NT2/D1 (cell line): ENCODE results near the gene UBAC1.
"Not testable (repeated sequence)": the region's sequence is repeated elsewhere in the genome, so short reads cannot be mapped to it uniquely, and the experiment has no call there.

Experiments
- DNase-seq: peaks from one replicate; pipeline ENCODE4 v3.0.0-alpha.2; 2011; ENCODE audit warnings: low read depth, low spot score
- H3K27me3 ChIP-seq: 2 replicates; pipeline ENCODE4 v1.6.0; 2011; ENCODE audit warnings: mild to moderate bottlenecking; ENCODE audit not compliant: insufficient read length, insufficient read depth
- H3K36me3 ChIP-seq: 2 replicates; pipeline ENCODE4 v1.6.1; 2011; ENCODE audit warnings: mild to moderate bottlenecking, low read length, mixed read lengths; ENCODE audit not compliant: insufficient read depth, insufficient read length
- H3K4me1 ChIP-seq: 2 replicates; pipeline ENCODE4 v1.5.1; 2011; ENCODE audit not compliant: insufficient read depth, insufficient read length
- H3K4me3 ChIP-seq: 2 replicates; pipeline ENCODE4 v1.5.1; 2011; ENCODE audit warnings: low read depth; ENCODE audit not compliant: insufficient read length
- H3K9ac ChIP-seq: 2 replicates; pipeline ENCODE4 v1.6.0; 2011; ENCODE audit warnings: low read depth; ENCODE audit not compliant: insufficient read length
- H3K9me3 ChIP-seq: 2 replicates; pipeline ENCODE4 v1.5.1; 2011; ENCODE audit warnings: mild to moderate bottlenecking, low read length; ENCODE audit not compliant: insufficient read depth
- SUZ12 ChIP-seq: IDR thresholded peaks from 2 replicates; pipeline ENCODE4 v1.6.1; 2011; ENCODE audit not compliant: insufficient read length, insufficient read depth; ENCODE audit errors: extremely low read depth
- YY1 ChIP-seq: IDR thresholded peaks from 2 replicates; pipeline ENCODE4 v1.6.1; 2011; ENCODE audit not compliant: insufficient read length, insufficient read depth
- ZNF274 ChIP-seq: IDR thresholded peaks from 2 replicates; pipeline ENCODE4 v1.6.1; 2011; ENCODE audit warnings: mild to moderate bottlenecking, low read depth, low read length

The UBAC1 gene

GRCh38 chr9:135973277-135974219, 12.4 kb upstream of the UBAC1 start:
- no peak for TF ChIP-seq YY1
- no peak for TF ChIP-seq ZNF274
- TF ChIP-seq SUZ12, result no peak
- no peak for DNase-seq
- Histone ChIP-seq H3K4me3 (no peak overlapping the region), H3K9ac (no peak overlapping the region), H3K4me1 (peaks cover 16% of the 10 kb centered on the region), H3K36me3 (no peaks in the 10 kb centered on the region), H3K27me3 (peaks cover 9% of the 10 kb centered on the region), H3K9me3 (no peaks in the 10 kb centered on the region)

DNA sequence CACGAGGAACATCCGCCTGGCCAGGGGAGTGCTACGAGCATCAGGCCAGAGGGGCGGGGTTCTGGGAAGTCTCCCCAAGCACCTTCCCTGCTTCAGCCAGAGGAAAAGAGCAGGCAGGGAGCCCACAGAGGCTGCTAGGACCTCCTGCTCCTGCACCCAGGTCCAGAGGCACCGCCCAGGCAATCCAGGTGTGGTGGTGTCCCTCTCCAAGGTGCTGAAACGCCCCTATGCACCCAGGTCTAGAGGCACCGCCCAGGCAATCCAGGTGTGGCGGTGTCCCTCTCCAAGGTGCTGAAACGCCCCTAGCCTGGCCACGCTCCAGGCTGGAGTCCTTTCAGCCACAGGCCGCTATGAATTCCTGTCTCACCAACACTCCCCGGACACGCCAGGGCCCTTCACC, 10.7 kb upstream of the UBAC1 start:
- peak; percentile 83 for DNase-seq
- no peak overlapping the region for H3K4me3 ChIP-seq
- H3K4me1 ChIP-seq, result peaks cover 24% of the 10 kb centered on the region
- H3K9ac ChIP-seq, result no peak overlapping the region
- H3K36me3 ChIP-seq, result no peaks in the 10 kb centered on the region
- no peaks in the 10 kb centered on the region for H3K9me3 ChIP-seq
- H3K27me3 ChIP-seq, result peaks cover 9% of the 10 kb centered on the region
- TF ChIP-seq SUZ12 (no peak), ZNF274 (no peak), YY1 (no peak)

DNA sequence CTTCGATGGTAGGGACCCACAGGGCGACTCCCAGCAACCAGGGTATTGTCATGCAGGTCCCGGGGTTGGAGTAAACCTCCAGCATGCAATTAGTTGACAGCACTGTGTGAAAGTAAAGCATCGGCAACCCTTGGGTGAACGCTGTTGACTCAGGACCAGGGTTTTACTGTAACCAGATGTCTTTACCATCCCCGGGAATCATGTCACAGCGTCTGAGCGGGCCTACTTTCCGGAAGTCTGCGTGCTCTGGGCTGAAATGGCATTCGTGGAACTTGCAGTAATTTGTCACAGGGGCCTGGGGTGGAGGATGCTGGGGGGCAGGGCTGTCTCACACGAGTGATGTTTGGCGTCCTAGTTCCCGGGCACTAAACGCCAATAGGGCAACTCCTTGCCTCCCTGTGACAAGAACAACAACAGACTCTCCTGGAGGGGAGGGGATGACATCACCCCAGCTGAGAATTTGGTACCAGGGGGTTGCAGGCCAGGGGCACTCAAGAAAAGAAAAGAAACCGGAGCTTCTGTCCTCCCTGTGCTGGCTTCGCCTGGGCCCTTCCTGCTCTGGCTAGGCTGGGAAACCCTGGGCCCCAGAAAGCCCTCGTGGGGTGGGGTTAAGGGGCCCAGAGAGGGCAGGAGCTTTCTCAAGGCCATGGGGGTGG, 10.1 kb upstream of the UBAC1 start:
- TF ChIP-seq SUZ12, result no peak
- no peak for TF ChIP-seq YY1
- TF ChIP-seq ZNF274, result no peak
- H3K36me3 ChIP-seq, result no peaks in the 10 kb centered on the region
- H3K4me1 ChIP-seq, result peaks cover 19% of the 10 kb centered on the region
- H3K27me3 ChIP-seq, result peaks cover 9% of the 10 kb centered on the region
- no peak overlapping the region for H3K9ac ChIP-seq
- no peaks in the 10 kb centered on the region for H3K9me3 ChIP-seq
- DNase-seq, result no peak
- H3K4me3 ChIP-seq, result no peak overlapping the region

- no peaks in the 10 kb centered on the region for H3K9me3 ChIP-seq
- TF ChIP-seq SUZ12 (no peak), ZNF274 (no peak), YY1 (no peak)
- no peak for DNase-seq
- no peak overlapping the region for H3K4me3 ChIP-seq
- H3K27me3 ChIP-seq, result peaks cover 9% of the 10 kb centered on the region
- peaks cover 21% of the 10 kb centered on the region for H3K4me1 ChIP-seq
- H3K9ac ChIP-seq, result no peak overlapping the region
- no peaks in the 10 kb centered on the region for H3K36me3 ChIP-seq
These were observed 9.1 kb upstream of the UBAC1 start for GRCh38 chr9:135970128-135970815.

GRCh38 chr9:135969064-135969683, 8.0 kb upstream of the UBAC1 start:
- H3K27me3 ChIP-seq, result peaks cover 9% of the 10 kb centered on the region
- H3K36me3 ChIP-seq, result no peaks in the 10 kb centered on the region
- peaks cover 25% of the 10 kb centered on the region for H3K4me1 ChIP-seq
- H3K4me3 ChIP-seq, result no peak overlapping the region
- DNase-seq, result no peak
- TF ChIP-seq SUZ12 (no peak), ZNF274 (no peak), YY1 (no peak)
- no peak overlapping the region for H3K9ac ChIP-seq
- no peaks in the 10 kb centered on the region for H3K9me3 ChIP-seq

DNA sequence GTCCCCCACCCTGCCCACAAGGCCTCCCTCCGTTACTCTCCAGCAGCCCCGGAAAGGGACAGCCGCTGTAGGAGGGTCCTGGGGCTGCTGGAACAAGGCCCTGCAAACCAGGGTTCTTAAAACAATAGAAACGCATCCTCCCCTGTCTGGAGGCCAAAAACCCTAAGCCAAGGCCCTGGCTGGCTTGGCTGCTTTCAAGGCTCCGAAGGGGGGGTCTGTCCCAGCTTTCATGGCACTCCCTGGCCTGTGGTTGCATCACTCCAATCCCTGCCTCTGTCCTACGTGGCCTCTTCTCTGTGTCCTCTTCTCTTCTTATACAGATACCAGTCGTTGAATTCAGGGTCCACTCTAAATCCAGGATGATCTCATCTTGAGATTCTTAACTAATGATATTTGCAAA, 7.4 kb upstream of the UBAC1 start:
- Histone ChIP-seq H3K9ac (no peak overlapping the region), H3K9me3 (no peaks in the 10 kb centered on the region), H3K27me3 (peaks cover 9% of the 10 kb centered on the region), H3K4me3 (no peak overlapping the region), H3K4me1 (peaks cover 25% of the 10 kb centered on the region), H3K36me3 (no peaks in the 10 kb centered on the region)
- no peak for TF ChIP-seq YY1
- TF ChIP-seq SUZ12, result no peak
- TF ChIP-seq ZNF274, result no peak
- DNase-seq, result no peak

DNA sequence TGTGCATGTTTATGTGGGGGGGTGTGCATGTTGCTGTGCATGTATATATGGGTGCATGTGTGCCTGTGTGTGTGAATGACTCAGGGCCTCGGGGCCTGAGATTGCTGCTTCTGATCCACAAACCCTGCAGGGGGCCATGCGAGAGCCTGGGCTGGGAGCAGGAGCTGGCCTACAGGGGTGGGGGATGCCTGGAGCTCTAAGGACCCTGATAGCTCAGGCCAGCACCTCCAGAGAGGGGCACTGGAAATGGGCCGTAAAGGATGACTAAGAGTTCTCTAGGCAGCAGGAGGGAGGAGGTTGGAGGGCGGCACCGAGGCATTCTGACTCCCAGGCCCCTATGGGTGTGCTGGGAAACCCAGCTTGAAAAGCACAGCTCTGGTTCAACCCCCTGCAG, 6.9 kb upstream of the UBAC1 start:
- TF ChIP-seq YY1 (no peak), SUZ12 (no peak), ZNF274 (no peak)
- no peaks in the 10 kb centered on the region for H3K36me3 ChIP-seq
- H3K9ac ChIP-seq, result peak overlapping the region; percentile 23
- peaks cover 25% of the 10 kb centered on the region for H3K4me1 ChIP-seq
- peaks cover 5% of the 10 kb centered on the region for H3K27me3 ChIP-seq
- no peaks in the 10 kb centered on the region for H3K9me3 ChIP-seq
- DNase-seq, result no peak
- no peak overlapping the region for H3K4me3 ChIP-seq

DNA sequence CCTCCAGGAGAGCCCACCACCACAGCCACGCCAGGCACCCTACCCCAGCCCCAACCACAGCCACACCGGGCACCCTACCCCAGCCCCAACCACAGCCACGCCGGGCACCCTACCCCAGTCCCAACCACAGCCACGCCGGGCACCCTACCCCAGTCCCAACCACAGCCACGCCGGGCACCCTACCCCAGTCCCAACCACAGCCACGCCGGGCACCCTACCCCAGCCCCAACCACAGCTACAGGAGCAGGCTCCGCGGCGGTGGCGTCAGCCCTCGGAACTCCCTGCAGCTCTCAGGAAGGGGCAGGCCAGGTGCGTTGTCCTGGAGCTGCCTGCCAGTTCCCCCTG, 5.7 kb upstream of the UBAC1 start:
- peaks cover 25% of the 10 kb centered on the region for H3K4me1 ChIP-seq
- not testable (repeated sequence) for H3K4me3 ChIP-seq, H3K36me3 ChIP-seq, H3K27me3 ChIP-seq, DNase-seq, H3K9me3 ChIP-seq
- peak overlapping the region; percentile 50 for H3K9ac ChIP-seq
